GM23338 (cell line): ENCODE data around the gene UBAC2. TPM values are rescaled to one million over a fixed set of nuclear protein-coding genes. Genes with fewer than 3 reads are reported as not detected.

Experiments used
- ATAC-seq: fragments of 200-7000 bp; cut with Tn5 transposase; 3 replicates; pipeline ENCODE4 v1.9.1; 2020
- DNase-seq: peaks from one replicate; pipeline ENCODE4 v3.0.0-alpha.2; 2015; ENCODE audit warnings: low spot score
- H2AFZ ChIP-seq: fragments of 200-600 bp; sonication (generic); 2 replicates; pipeline ENCODE4 v1.8.0; 2016; ENCODE audit warnings: antibody characterized with exemption, mild to moderate bottlenecking, moderate library complexity
- H3F3A ChIP-seq: fragments of 200-600 bp; sonication (generic); replicated peaks from 2 replicates; pipeline ENCODE4 v1.8.0; 2017; ENCODE audit warnings: antibody characterized with exemption, mixed run types, low read depth
- H3K27ac ChIP-seq: fragments of 200-600 bp; sonication (generic); 2 replicates; pipeline ENCODE4 v1.6.1; 2016; ENCODE audit warnings: low read depth
- H3K27me3 ChIP-seq: fragments of 200-600 bp; sonication (generic); 2 replicates; pipeline ENCODE4 v1.8.0; 2016; ENCODE audit warnings: mild to moderate bottlenecking, mixed run types, moderate library complexity; ENCODE audit not compliant: insufficient read depth
- H3K36me3 ChIP-seq: fragments of 200-600 bp; sonication (generic); 2 replicates; pipeline ENCODE4 v1.8.0; 2016; ENCODE audit warnings: mild to moderate bottlenecking; ENCODE audit not compliant: insufficient read depth
- H3K4me1 ChIP-seq: fragments of 200-600 bp; sonication (generic); 2 replicates; pipeline ENCODE4 v1.8.0; 2016; ENCODE audit warnings: mild to moderate bottlenecking, moderate library complexity; ENCODE audit not compliant: insufficient read depth
- H3K4me2 ChIP-seq: fragments of 200-600 bp; sonication (generic); 2 replicates; pipeline ENCODE4 v1.7.1; 2017; ENCODE audit warnings: mixed run types
- H3K4me3 ChIP-seq: fragments of 200-600 bp; sonication (generic); 2 replicates; pipeline ENCODE4 v1.6.1; 2016; ENCODE audit warnings: mixed run types
- H3K79me2 ChIP-seq: fragments of 200-600 bp; sonication (generic); replicated peaks from 2 replicates; pipeline ENCODE4 v1.8.0; 2017; ENCODE audit warnings: mild to moderate bottlenecking; ENCODE audit not compliant: insufficient read depth
- H3K9me2 ChIP-seq: fragments of 200-600 bp; sonication (generic); 2 replicates; pipeline ENCODE4 v1.8.0; 2017; ENCODE audit not compliant: insufficient read depth
- H4K20me1 ChIP-seq: fragments of 200-600 bp; sonication (generic); replicated peaks from 2 replicates; pipeline ENCODE4 v1.8.0; 2017; ENCODE audit warnings: mild to moderate bottlenecking; ENCODE audit not compliant: insufficient read depth
- H3K27ac Mint-ChIP-seq: 2 replicates; pipeline ENCODE4 v1.8.0; 2020; ENCODE audit warnings: inconsistent platforms, mild to moderate bottlenecking, moderate library complexity, mixed read lengths
- H3K27me3 Mint-ChIP-seq: 3 replicates; pipeline ENCODE4 v1.8.0; 2022; ENCODE audit warnings: low read depth, mild to moderate bottlenecking, moderate library complexity, mixed read lengths, inconsistent platforms; ENCODE audit not compliant: insufficient read depth, poor library complexity
- H3K36me3 Mint-ChIP-seq: 3 replicates; pipeline ENCODE4 v1.8.0; 2021; ENCODE audit warnings: low read depth, mild to moderate bottlenecking, inconsistent platforms, moderate library complexity, mixed read lengths
- H3K4me1 Mint-ChIP-seq: 3 replicates; pipeline ENCODE4 v1.8.0; 2020; ENCODE audit warnings: mild to moderate bottlenecking, inconsistent platforms, mixed read lengths
- H3K4me3 Mint-ChIP-seq: 3 replicates; pipeline ENCODE4 v1.8.0; 2021; ENCODE audit warnings: moderate library complexity, mild to moderate bottlenecking, inconsistent platforms, mixed read lengths
- H3K9me3 Mint-ChIP-seq: 3 replicates; pipeline ENCODE4 v1.8.0; 2020; ENCODE audit warnings: moderate library complexity, mild to moderate bottlenecking, inconsistent platforms, mixed read lengths
- JUNB ChIP-seq: IDR thresholded peaks from one replicate; pipeline ENCODE4 v1.6.1; 2016; ENCODE audit warnings: antibody characterized with exemption; ENCODE audit not compliant: unreplicated experiment
- NANOG ChIP-seq: IDR thresholded peaks from 2 replicates; pipeline ENCODE4 v1.6.1; 2016; ENCODE audit warnings: antibody characterized with exemption, borderline replicate concordance
- POLR2AphosphoS5 ChIP-seq: IDR thresholded peaks from 2 replicates; pipeline ENCODE4 v1.6.1; 2016; ENCODE audit warnings: antibody characterized with exemption, low read depth
- ZNF331 ChIP-seq: fragments of 250-450 bp; sonication (Bioruptor Pico); IDR thresholded peaks from 2 replicates; pipeline ENCODE4 v1.5.0; 2020; ENCODE audit warnings: low read depth, mild to moderate bottlenecking, moderate library complexity
- polyA plus RNA-seq: library from polyadenylated mRNA; unstranded; fragments of >200 nt; fragmentation: Nextera tagmentation; extraction: Ambion mirVana; gene quantifications from 2 replicates; pipeline ENCODE4 v1.2.1, GENCODE V29; 2016
- total RNA-seq: library from RNA; depleted of rRNA; stranded (reverse); fragments of >200 nt; shearing (Covaris generic); gene quantifications from 2 replicates; pipeline ENCODE4 v1.2.3, GENCODE V29; 2014
- TF ChIP-seq, protein P1 (sequence below), 2 experiments: fragments of 200-600 bp in 1 of 2; sonication (generic) in 1 of 2; conservative IDR thresholded peaks; 2 replicates each; pipeline versions ENCODE4 v1.5.1 to v1.6.1; 2016 to 2017; ENCODE audit warnings: antibody characterized with exemption in 2 of 2, low read depth in 2 of 2, mild to moderate bottlenecking in 2 of 2, moderate library complexity in 1 of 2
- TF ChIP-seq, protein P2 (sequence below): fragments of 250-450 bp; sonication (Bioruptor Pico); IDR thresholded peaks from 2 replicates; pipeline ENCODE4 v1.5.0; 2020; ENCODE audit warnings: mild to moderate bottlenecking, moderate library complexity
- TF ChIP-seq, protein P3 (sequence below): IDR thresholded peaks from one replicate; pipeline ENCODE4 v1.6.1; 2018; ENCODE audit warnings: antibody characterized with exemption; ENCODE audit not compliant: unreplicated experiment

Gene UBAC2
- total and polyA plus RNA-seq, 2 experiments from 2014 or later, result 37.9 to 76.9 TPM

DNA sequence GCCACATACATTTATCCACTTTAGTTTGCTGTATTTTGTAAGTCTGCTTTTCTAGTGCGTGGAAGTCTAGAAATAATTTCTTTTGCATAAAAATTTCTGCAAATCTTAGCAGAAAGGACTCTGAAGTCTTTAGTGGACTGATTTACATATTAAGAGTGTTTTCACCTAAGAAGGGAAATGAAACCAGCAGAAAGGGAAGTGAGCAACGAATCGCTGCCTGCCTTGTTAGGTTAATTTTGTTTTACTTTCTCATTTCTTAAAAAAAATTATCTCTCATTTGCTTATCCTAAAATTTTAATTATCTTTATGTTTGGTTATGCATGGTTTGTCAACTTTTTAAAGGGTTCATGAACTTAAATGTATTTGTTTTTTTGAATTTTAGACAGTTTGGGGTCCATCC lies 58.3 kb downstream of the UBAC2 start:
- Histone ChIP-seq H4K20me1 (no peaks in the 10 kb centered on the region), H3K4me3 (no peak overlapping the region), H3K27ac (no peak overlapping the region), H3K79me2 (0 out of 2 replicates have a peak, but pooled peaks cover 8% of the 10 kb centered on the region), H3K4me2 (no peak overlapping the region), H3K36me3 (no peaks in the 10 kb centered on the region), H3K4me1 (no peaks in the 10 kb centered on the region), H3K9me2 (no peaks in the 10 kb centered on the region), H3F3A (0 out of 2 replicates have a peak, but pooled peaks cover 4% of the 10 kb centered on the region), H2AFZ (no peak overlapping the region), H3K27me3 (no peaks in the 10 kb centered on the region)
- Mint-ChIP-seq H3K36me3 (peaks cover 7% of the 10 kb centered on the region; the same call in 2 of the 3 replicates), H3K27me3 (no peaks in the 10 kb centered on the region), H3K27ac (peak overlapping the region; percentile 11; the same call in 1 of the 2 replicates), H3K9me3 (no peaks in the 10 kb centered on the region), H3K4me1 (peaks cover 15% of the 10 kb centered on the region), H3K4me3 (no peak overlapping the region)
- DNase-seq (no peak), ATAC-seq (no peak)
- no peak for TF ChIP-seq POLR2AphosphoS5
- TF ChIP-seq, protein P1, sequence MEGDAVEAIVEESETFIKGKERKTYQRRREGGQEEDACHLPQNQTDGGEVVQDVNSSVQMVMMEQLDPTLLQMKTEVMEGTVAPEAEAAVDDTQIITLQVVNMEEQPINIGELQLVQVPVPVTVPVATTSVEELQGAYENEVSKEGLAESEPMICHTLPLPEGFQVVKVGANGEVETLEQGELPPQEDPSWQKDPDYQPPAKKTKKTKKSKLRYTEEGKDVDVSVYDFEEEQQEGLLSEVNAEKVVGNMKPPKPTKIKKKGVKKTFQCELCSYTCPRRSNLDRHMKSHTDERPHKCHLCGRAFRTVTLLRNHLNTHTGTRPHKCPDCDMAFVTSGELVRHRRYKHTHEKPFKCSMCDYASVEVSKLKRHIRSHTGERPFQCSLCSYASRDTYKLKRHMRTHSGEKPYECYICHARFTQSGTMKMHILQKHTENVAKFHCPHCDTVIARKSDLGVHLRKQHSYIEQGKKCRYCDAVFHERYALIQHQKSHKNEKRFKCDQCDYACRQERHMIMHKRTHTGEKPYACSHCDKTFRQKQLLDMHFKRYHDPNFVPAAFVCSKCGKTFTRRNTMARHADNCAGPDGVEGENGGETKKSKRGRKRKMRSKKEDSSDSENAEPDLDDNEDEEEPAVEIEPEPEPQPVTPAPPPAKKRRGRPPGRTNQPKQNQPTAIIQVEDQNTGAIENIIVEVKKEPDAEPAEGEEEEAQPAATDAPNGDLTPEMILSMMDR (conservative IDR thresholded peaks at IDR 0.05; ENCODE audit: low read depth in 2 of 2), result no peak
- TF ChIP-seq JUNB, result no peak
- TF ChIP-seq, protein P2, sequence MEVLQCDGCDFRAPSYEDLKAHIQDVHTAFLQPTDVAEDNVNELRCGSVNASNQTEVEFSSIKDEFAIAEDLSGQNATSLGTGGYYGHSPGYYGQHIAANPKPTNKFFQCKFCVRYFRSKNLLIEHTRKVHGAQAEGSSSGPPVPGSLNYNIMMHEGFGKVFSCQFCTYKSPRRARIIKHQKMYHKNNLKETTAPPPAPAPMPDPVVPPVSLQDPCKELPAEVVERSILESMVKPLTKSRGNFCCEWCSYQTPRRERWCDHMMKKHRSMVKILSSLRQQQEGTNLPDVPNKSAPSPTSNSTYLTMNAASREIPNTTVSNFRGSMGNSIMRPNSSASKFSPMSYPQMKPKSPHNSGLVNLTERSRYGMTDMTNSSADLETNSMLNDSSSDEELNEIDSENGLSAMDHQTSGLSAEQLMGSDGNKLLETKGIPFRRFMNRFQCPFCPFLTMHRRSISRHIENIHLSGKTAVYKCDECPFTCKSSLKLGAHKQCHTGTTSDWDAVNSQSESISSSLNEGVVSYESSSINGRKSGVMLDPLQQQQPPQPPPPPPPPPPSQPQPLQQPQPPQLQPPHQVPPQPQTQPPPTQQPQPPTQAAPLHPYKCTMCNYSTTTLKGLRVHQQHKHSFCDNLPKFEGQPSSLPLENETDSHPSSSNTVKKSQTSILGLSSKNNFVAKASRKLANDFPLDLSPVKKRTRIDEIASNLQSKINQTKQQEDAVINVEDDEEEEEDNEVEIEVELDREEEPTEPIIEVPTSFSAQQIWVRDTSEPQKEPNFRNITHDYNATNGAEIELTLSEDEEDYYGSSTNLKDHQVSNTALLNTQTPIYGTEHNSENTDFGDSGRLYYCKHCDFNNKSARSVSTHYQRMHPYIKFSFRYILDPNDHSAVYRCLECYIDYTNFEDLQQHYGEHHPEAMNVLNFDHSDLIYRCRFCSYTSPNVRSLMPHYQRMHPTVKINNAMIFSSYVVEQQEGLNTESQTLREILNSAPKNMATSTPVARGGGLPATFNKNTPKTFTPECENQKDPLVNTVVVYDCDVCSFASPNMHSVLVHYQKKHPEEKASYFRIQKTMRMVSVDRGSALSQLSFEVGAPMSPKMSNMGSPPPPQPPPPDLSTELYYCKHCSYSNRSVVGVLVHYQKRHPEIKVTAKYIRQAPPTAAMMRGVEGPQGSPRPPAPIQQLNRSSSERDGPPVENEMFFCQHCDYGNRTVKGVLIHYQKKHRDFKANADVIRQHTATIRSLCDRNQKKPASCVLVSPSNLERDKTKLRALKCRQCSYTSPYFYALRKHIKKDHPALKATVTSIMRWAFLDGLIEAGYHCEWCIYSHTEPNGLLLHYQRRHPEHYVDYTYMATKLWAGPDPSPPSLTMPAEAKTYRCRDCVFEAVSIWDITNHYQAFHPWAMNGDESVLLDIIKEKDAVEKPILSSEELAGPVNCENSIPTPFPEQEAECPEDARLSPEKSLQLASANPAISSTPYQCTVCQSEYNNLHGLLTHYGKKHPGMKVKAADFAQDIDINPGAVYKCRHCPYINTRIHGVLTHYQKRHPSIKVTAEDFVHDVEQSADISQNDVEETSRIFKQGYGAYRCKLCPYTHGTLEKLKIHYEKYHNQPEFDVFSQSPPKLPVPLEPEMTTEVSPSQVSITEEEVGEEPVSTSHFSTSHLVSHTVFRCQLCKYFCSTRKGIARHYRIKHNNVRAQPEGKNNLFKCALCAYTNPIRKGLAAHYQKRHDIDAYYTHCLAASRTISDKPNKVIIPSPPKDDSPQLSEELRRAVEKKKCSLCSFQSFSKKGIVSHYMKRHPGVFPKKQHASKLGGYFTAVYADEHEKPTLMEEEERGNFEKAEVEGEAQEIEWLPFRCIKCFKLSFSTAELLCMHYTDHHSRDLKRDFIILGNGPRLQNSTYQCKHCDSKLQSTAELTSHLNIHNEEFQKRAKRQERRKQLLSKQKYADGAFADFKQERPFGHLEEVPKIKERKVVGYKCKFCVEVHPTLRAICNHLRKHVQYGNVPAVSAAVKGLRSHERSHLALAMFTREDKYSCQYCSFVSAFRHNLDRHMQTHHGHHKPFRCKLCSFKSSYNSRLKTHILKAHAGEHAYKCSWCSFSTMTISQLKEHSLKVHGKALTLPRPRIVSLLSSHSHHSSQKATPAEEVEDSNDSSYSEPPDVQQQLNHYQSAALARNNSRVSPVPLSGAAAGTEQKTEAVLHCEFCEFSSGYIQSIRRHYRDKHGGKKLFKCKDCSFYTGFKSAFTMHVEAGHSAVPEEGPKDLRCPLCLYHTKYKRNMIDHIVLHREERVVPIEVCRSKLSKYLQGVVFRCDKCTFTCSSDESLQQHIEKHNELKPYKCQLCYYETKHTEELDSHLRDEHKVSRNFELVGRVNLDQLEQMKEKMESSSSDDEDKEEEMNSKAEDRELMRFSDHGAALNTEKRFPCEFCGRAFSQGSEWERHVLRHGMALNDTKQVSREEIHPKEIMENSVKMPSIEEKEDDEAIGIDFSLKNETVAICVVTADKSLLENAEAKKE (CRISPR knock-in tag), result no peak
- TF ChIP-seq, protein P3, sequence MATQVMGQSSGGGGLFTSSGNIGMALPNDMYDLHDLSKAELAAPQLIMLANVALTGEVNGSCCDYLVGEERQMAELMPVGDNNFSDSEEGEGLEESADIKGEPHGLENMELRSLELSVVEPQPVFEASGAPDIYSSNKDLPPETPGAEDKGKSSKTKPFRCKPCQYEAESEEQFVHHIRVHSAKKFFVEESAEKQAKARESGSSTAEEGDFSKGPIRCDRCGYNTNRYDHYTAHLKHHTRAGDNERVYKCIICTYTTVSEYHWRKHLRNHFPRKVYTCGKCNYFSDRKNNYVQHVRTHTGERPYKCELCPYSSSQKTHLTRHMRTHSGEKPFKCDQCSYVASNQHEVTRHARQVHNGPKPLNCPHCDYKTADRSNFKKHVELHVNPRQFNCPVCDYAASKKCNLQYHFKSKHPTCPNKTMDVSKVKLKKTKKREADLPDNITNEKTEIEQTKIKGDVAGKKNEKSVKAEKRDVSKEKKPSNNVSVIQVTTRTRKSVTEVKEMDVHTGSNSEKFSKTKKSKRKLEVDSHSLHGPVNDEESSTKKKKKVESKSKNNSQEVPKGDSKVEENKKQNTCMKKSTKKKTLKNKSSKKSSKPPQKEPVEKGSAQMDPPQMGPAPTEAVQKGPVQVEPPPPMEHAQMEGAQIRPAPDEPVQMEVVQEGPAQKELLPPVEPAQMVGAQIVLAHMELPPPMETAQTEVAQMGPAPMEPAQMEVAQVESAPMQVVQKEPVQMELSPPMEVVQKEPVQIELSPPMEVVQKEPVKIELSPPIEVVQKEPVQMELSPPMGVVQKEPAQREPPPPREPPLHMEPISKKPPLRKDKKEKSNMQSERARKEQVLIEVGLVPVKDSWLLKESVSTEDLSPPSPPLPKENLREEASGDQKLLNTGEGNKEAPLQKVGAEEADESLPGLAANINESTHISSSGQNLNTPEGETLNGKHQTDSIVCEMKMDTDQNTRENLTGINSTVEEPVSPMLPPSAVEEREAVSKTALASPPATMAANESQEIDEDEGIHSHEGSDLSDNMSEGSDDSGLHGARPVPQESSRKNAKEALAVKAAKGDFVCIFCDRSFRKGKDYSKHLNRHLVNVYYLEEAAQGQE, result no peak
- no peak for TF ChIP-seq NANOG
- TF ChIP-seq ZNF331 (CRISPR knock-in tag), result no peak
